Muscle layer of duodenum (tissue), 2 donors: ENCODE results near the gene FAM76A.
"Not testable (repeated sequence)": the region's sequence is repeated elsewhere in the genome, so short reads cannot be mapped to it uniquely, and the experiment has no call there.

Experiments
- H3K27ac ChIP-seq: one replicate; pipeline ENCODE4 v1.7.0; 2013; ENCODE audit warnings: mild to moderate bottlenecking, low read length
- H3K27me3 ChIP-seq: one replicate; pipeline ENCODE4 v1.7.0; 2013; ENCODE audit warnings: low read depth, mild to moderate bottlenecking, control low read depth, low read length
- H3K36me3 ChIP-seq, 2 donors: one replicate each; pipeline ENCODE4 v1.7.0; 2013; ENCODE audit warnings: low read length in 2 of 2, control low read depth in 1 of 2, mild to moderate bottlenecking in 1 of 2; ENCODE audit not compliant: insufficient read depth in 2 of 2, control insufficient read depth in 1 of 2
- H3K4me1 ChIP-seq, 2 donors: one replicate each; pipeline ENCODE4 v1.7.0; 2013; ENCODE audit warnings: low read length in 2 of 2, mild to moderate bottlenecking in 2 of 2, control low read depth in 1 of 2, moderate library complexity in 1 of 2; ENCODE audit not compliant: insufficient read depth in 2 of 2, control insufficient read depth in 1 of 2
- H3K4me3 ChIP-seq, 2 donors: one replicate each; pipeline ENCODE4 v1.7.0; 2013; ENCODE audit warnings: low read length in 2 of 2, low read depth in 1 of 2, mild to moderate bottlenecking in 1 of 2
- H3K9me3 ChIP-seq, 2 donors: one replicate each; pipeline ENCODE4 v1.7.0; 2013; ENCODE audit warnings: low read length in 2 of 2, control low read depth in 1 of 2, mild to moderate bottlenecking in 1 of 2; ENCODE audit not compliant: control insufficient read depth in 1 of 2
- donor health status: healthy.

Gene FAM76A

DNA sequence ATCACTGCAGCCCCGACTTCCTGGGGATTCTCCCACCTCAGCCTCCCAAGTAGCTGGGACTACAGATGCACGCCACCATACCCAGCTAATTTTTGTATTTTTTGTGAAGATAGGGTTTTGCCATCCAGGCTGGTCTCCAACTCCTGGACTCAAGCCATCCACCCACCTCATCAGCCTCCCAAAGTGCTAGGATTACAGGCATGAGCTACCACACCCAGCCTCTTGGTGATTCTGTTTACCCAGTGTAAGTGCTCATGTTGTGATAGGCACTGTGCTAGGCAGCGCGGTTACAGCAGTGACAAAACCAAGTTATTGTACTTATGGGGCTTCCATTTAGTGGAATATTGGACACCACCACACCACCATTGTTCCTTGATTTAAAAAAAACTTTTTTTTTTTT, 37.6 kb downstream of the FAM76A start:
- no peaks in the 10 kb centered on the region for H3K27me3 ChIP-seq
- H3K4me3 ChIP-seq = no peak overlapping the region
- peaks cover 15 to 18% of the 10 kb centered on the region in 2 donors for H3K36me3 ChIP-seq
- no peaks in the 10 kb centered on the region for H3K9me3 ChIP-seq
- no peaks in the 10 kb centered on the region for H3K4me1 ChIP-seq
- H3K27ac ChIP-seq = no peak overlapping the region

DNA sequence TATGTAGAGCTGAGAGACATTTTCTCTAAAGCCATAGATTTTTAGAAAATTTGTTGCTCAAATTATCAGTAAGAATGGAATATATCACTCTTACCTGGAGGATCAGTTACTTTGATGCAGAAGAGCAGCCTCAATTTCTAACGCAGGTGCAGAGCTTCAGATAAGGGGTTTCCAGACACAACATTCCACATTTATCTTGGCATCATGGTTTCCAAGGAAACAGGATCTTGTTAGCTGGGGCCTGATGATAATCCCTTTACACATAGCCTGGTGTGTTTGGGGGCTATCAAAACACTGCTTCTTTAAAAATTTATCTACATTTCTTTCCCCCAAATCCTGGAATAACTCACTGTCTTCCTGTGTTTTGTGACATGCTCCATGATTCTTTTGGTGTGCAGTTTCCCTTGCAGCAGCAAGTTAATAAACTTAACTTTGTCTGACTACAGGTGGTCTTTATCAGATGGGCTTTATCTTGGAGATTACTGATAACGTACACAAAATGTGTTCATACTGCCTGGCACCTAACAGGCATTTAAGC, 44.6 kb downstream of the FAM76A start:
- Histone ChIP-seq H3K4me1 (peaks cover 0 to 15% of the 10 kb centered on the region in 2 donors), H3K9me3 (no peaks in the 10 kb centered on the region), H3K27me3 (no peaks in the 10 kb centered on the region), H3K27ac (no peak overlapping the region), H3K36me3 (peaks cover 0 to 8% of the 10 kb centered on the region in 2 donors), H3K4me3 (no peak overlapping the region)

DNA sequence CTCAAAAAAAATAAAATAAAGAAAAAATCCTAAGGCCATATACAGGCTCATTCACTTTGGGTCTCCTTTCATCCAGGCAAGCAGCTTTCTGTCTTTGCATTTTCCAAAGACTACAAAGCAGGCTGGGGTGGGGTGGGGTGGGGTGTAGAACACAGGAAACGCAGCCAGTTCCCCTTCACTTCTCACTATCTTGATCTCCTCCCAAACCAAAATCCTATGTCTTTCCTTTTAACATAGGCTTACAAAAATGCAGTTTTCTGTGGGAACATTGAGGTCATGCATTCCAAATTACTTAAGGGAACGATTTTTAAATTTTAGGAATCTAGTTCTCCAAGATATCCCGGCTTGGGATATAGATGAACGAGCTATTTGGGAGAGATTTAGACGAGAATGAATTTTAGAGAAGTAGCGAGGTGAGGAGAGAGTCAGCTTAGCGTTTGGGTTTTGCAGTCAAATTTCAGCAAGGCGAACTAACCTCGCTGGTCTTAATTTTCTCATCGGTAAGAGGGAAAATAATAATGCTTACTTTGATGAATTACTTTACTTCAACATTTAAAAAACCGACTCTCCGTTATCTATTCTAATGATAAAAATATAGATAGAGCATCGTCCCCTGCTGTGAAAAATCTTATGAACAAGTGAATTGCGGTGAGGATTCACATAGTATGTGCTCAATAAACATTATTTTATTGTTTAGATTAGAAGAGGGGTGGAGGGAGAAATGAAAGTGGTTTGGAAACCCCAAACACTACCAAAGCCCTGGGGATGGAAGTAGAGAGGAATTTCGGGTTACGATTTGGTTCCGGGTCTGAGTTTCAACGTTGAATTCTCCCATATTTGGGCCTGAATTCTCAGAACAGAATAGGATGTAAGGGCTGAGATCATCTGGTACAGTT, 46.5 kb downstream of the FAM76A start:
- peak overlapping the region; percentile 83 for H3K27ac ChIP-seq
- H3K9me3 ChIP-seq = no peaks in the 10 kb centered on the region
- peaks cover 4 to 8% of the 10 kb centered on the region in 2 donors for H3K36me3 ChIP-seq
- no peaks in the 10 kb centered on the region for H3K27me3 ChIP-seq
- peaks cover 0 to 16% of the 10 kb centered on the region in 2 donors for H3K4me1 ChIP-seq
- H3K4me3 ChIP-seq = peak overlapping the region; percentile 77 to 86

- Histone ChIP-seq H3K36me3 (peaks cover 4 to 8% of the 10 kb centered on the region in 2 donors), H3K27ac (peak within 1 kb of the TSS; percentile 88), H3K9me3 (no peaks in the 10 kb centered on the region), H3K4me3 (peak within 1 kb of the TSS; percentile 77 to 86), H3K27me3 (no peaks in the 10 kb centered on the region), H3K4me1 (peaks cover 0 to 16% of the 10 kb centered on the region in 2 donors)
Measured at GRCh38 chr1:27772932-27773825, 47.4 kb downstream of the FAM76A start, which contains the start of gene STX12. TSS of gene STX12 (plus strand) at chr1:27773219. CDS start at chr1:27773308, 89 bp downstream.

GRCh38 chr1:27773826-27774445, 48.2 kb downstream of the FAM76A start:
- Histone ChIP-seq H3K4me3 (peak overlapping the region; percentile 77 to 86), H3K27ac (peak overlapping the region; percentile 88), H3K36me3 (peaks cover 4 to 8% of the 10 kb centered on the region in 2 donors), H3K4me1 (peaks cover 0 to 16% of the 10 kb centered on the region in 2 donors), H3K27me3 (no peaks in the 10 kb centered on the region), H3K9me3 (no peaks in the 10 kb centered on the region)

- H3K27me3 ChIP-seq = no peaks in the 10 kb centered on the region
- peaks cover 4 to 8% of the 10 kb centered on the region in 2 donors for H3K36me3 ChIP-seq
- H3K27ac ChIP-seq = no peak overlapping the region
- peaks cover 0 to 16% of the 10 kb centered on the region in 2 donors for H3K4me1 ChIP-seq
- H3K4me3 ChIP-seq = no peak overlapping the region
- no peaks in the 10 kb centered on the region for H3K9me3 ChIP-seq
Measured at GRCh38 chr1:27774654-27775053, 48.9 kb downstream of the FAM76A start.

DNA sequence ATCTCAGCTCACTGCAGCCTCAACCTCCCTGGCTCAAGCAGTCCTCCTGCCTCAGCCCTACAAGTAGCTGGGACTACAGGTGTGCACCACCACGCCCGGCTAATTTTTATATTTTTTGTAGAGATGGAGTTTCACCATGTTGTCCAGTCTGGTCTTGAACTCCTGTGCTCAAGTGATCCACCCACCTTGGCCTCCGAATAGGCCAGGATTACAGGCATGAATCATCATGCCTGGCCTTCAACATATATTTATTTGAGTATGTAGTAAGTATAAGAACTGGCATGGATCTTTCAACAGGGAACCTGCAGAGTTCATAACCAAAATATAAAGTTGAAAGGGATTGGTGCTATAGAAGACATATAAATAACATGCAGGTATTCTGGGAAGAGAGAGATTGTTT, 49.6 kb downstream of the FAM76A start:
- H3K27me3 ChIP-seq, H3K27ac ChIP-seq, H3K4me3 ChIP-seq, H3K36me3 ChIP-seq, H3K9me3 ChIP-seq: not testable (repeated sequence)
- H3K4me1 ChIP-seq = peaks cover 0 to 16% of the 10 kb centered on the region in 2 donors

DNA sequence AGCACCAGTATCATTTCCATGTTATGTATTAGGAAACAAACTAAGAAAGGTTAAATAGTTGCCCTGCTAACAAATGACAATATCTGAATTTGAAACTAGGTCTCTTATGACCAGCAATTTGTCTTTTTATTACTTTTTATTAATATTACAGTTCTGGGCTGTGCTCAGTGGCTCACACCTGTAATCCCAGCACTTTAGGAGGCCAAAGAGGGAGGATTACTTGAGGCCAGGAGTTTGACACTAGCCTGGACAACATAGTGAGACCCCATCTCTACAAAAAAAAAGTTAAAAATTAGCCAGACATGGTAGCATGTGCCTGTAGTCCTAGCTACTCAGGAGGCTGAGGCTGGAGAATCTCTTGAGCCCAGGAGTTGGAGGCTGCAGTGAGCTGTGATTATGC, 50.5 kb downstream of the FAM76A start:
- not testable (repeated sequence) for H3K27me3 ChIP-seq

DNA sequence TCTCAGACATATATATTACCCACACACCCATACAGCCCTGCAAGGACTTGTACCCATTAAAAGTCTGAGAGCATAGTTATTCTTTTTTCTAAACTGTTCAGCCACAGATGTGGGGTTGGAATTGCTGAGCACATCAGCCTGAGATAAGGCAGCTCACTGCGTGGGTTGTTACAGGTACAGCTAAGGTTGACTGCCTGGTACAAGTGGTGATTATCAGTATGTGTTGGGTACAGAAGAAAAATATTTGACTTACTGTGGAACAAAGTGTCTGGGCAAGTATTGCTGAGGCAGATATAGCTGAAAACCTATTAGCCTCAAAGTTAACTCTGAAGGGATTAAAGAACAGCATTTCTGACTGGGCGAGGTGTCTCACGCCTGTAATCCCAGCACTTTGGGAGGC, 52.3 kb downstream of the FAM76A start:
- H3K27ac ChIP-seq = no peak overlapping the region
- peaks cover 0 to 16% of the 10 kb centered on the region in 2 donors for H3K4me1 ChIP-seq
- peaks cover 4 to 8% of the 10 kb centered on the region in 2 donors for H3K36me3 ChIP-seq
- no peaks in the 10 kb centered on the region for H3K9me3 ChIP-seq
- H3K4me3 ChIP-seq = no peak overlapping the region
- H3K27me3 ChIP-seq = no peaks in the 10 kb centered on the region

More for the DNA sequence above, 50.5 kb downstream of the FAM76A start:
- not testable (repeated sequence) for H3K27ac ChIP-seq, H3K4me3 ChIP-seq, H3K9me3 ChIP-seq, H3K36me3 ChIP-seq
- H3K4me1 ChIP-seq = peaks cover 0 to 16% of the 10 kb centered on the region in 2 donors

- no peaks in the 10 kb centered on the region for H3K27me3 ChIP-seq
Measured at GRCh38 chr1:27779122-27779521, 53.4 kb downstream of the FAM76A start.

More at GRCh38 chr1:27779122-27779521, 53.4 kb downstream of the FAM76A start:
- Histone ChIP-seq H3K36me3 (peaks cover 0 to 4% of the 10 kb centered on the region in 2 donors), H3K9me3 (no peaks in the 10 kb centered on the region), H3K4me3 (no peak overlapping the region), H3K4me1 (peaks cover 0 to 18% of the 10 kb centered on the region in 2 donors), H3K27ac (no peak overlapping the region)
